GM18505 (cell line): ENCODE results near the gene CKAP2L.
A peak's percentile ranks its signal among the peaks of the same experiment; 100 is the strongest.

Experiments used
- ATAC-seq: cut with Tn5 transposase; IDR thresholded peaks from one replicate; pipeline ENCODE4 v1.9.1; 2021; ENCODE audit not compliant: unreplicated experiment
- POLR2A ChIP-seq: IDR thresholded peaks from 4 replicates; pipeline ENCODE4 v1.6.1; 2011; ENCODE audit warnings: borderline replicate concordance; ENCODE audit not compliant: insufficient read depth, insufficient read length; ENCODE audit errors: extremely low read depth

The CKAP2L gene

DNA sequence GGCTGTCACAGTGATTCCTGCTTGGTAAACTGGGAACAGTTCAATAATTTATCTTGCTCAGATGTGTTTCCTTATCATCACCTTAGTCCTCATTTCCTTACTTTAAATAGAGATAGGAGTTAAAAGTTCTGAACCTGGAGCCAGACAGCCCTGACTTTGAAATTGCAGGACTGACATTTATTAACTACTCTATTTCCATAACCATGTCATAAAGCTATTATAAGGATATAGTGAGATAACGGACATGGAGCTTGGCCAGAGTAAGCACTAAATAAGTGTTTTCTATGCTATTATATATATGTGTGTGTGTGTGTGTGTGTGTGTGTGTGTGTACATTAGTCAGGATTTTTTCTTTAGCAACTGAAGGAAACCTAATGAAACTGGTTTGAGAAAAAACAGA, 30.5 kb downstream of the CKAP2L start:
- no peak for ATAC-seq
- TF ChIP-seq POLR2A, result no peak

DNA sequence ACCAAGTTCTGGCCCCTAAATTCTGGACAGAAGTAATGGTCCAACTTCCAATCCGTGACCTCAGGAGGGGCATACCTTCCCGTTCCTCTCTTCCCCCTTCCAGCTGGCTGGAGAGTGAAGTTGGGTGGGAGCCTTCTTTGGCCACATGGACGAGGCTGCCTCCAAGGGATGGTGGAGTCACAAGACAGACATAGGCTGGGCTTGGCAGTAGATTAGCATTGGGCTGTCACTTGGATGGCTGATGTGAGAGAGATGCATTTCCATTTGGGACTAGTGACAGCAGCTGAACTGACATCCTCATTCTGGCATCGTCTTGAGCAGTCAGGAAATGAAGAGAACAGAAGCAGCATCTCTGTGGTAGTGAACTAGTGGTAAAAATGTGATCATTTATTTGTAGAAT, 31.0 kb downstream of the CKAP2L start:
- TF ChIP-seq POLR2A, result no peak
- ATAC-seq, result no peak

GRCh38 chr2:112731479-112731878, 32.9 kb downstream of the CKAP2L start:
- no peak for TF ChIP-seq POLR2A
- ATAC-seq, result no peak

GRCh38 chr2:112730791-112731190, 33.6 kb downstream of the CKAP2L start:
- ATAC-seq, result no peak

DNA sequence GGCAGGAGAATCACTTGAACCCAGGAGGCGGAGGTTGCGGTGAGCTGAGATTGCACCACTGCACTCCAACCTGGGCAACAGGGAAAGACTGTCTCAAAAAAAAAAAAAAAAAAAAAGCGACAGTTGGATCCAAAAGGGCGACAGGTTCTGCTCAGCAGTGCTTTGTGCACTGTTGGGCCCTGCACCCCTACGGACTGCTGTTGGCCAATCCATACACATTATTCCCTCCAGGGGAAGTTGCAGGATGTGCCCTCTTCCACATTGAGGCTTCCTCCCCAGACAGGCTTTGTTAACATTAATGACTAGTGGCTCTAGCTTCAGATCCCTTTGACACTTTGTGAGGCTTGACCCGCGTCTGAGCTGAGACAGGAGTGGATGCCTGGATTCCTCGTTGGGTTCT, 34.2 kb downstream of the CKAP2L start:
- ATAC-seq, result no peak
- no peak for TF ChIP-seq POLR2A

More at GRCh38 chr2:112730791-112731190, 33.6 kb downstream of the CKAP2L start:
- TF ChIP-seq POLR2A, result no peak

- TF ChIP-seq POLR2A, result no peak
- ATAC-seq, result no peak
These were observed 35.8 kb downstream of the CKAP2L start for GRCh38 chr2:112728378-112729175.

DNA sequence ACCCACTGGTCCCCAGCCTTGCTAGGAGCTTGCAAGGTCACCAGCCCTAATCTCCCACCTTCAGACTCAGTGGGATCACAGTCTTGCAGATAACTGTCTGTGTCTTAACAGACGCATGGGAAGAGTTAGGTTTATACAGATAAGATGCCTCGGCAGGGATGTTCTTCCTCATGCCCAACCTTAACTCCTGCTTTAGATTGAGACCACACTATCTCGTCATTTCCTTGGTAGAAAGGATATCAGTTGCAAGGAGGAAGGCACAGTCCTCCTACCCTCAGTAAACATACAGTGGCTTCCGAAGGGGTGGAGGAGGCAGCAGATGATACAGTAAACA, 36.4 kb downstream of the CKAP2L start:
- TF ChIP-seq POLR2A, result no peak
- ATAC-seq, result no peak

- no peak for ATAC-seq
- no peak for TF ChIP-seq POLR2A
These were observed 37.0 kb downstream of the CKAP2L start for GRCh38 chr2:112727276-112728028.

GRCh38 chr2:112726487-112727190, 37.8 kb downstream of the CKAP2L start:
- ATAC-seq, result peak; percentile 66
- TF ChIP-seq POLR2A, result peak; percentile 11

GRCh38 chr2:112725545-112726457, 38.6 kb downstream of the CKAP2L start:
- ATAC-seq, result no peak
- TF ChIP-seq POLR2A, result no peak

- ATAC-seq, result no peak
- TF ChIP-seq POLR2A, result no peak
These were observed 39.6 kb downstream of the CKAP2L start for GRCh38 chr2:112724591-112725525.

GRCh38 chr2:112723995-112724394, 40.4 kb downstream of the CKAP2L start:
- TF ChIP-seq POLR2A, result no peak
- no peak for ATAC-seq

DNA sequence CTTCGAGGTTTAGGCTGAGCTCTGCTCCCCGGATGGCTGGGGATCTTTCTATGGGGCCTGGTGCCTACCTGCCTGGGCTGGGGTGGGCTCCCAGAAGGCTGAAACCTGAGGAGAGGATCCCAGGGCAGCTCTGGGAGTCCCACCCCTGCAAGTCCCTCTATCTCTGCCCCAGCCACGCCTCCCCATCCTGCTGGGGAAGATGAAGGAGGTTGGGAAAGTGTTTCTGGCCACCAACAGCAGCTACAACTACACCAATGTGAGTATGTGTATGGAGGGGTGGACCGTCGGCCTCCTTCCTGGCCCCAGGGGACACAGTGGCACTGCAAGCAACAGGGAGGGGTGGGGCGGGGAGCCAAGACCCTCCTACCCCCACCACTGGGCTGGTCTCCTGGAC, 40.9 kb downstream of the CKAP2L start:
- TF ChIP-seq POLR2A, result no peak

More for the DNA sequence above, 40.9 kb downstream of the CKAP2L start:
- no peak for ATAC-seq
